Retinal pigment epithelial cell (primary cell): ENCODE measurements around the gene MDM4.
"Not testable (repeated sequence)": the region's sequence is repeated elsewhere in the genome, so short reads cannot be mapped to it uniquely, and the experiment has no call there.

Source experiments
- DNase-seq: peaks from one replicate; pipeline ENCODE4 v3.0.0-alpha.2; 2010; ENCODE audit warnings: low read depth
- H3K4me3 ChIP-seq: 2 replicates; pipeline ENCODE4 v1.5.1; 2011; ENCODE audit warnings: mild to moderate bottlenecking, low read length, control low read depth, moderate library complexity
- TF ChIP-seq, protein P1 (sequence below): conservative IDR thresholded peaks from 2 replicates; pipeline ENCODE4 v1.5.1; 2011; ENCODE audit warnings: low read depth, low read length, control low read depth, inconsistent platforms

Gene MDM4

DNA sequence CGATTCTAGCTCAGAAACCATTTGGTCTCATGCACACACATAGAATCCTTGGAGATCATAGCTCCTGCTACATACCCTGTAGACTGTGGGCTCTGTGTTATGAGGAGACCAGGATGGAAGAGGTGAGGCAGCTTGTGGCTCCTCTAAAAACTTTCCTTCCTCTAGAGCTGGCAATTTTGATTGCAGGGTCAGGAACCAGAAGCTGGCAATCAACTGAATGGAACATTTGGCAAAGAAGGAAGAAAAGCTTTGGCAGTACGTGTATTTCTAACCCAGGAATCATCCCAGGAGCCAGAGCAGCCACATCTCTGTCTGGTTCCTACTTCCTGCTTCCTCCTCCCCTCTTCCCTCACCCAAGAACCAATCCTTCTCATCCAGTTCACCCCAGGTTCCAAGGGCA lies 37.3 kb upstream of the MDM4 start:
- no peak overlapping the region for H3K4me3 ChIP-seq
- DNase-seq = no peak
- TF ChIP-seq, protein P1, sequence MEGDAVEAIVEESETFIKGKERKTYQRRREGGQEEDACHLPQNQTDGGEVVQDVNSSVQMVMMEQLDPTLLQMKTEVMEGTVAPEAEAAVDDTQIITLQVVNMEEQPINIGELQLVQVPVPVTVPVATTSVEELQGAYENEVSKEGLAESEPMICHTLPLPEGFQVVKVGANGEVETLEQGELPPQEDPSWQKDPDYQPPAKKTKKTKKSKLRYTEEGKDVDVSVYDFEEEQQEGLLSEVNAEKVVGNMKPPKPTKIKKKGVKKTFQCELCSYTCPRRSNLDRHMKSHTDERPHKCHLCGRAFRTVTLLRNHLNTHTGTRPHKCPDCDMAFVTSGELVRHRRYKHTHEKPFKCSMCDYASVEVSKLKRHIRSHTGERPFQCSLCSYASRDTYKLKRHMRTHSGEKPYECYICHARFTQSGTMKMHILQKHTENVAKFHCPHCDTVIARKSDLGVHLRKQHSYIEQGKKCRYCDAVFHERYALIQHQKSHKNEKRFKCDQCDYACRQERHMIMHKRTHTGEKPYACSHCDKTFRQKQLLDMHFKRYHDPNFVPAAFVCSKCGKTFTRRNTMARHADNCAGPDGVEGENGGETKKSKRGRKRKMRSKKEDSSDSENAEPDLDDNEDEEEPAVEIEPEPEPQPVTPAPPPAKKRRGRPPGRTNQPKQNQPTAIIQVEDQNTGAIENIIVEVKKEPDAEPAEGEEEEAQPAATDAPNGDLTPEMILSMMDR = no peak

GRCh38 chr1:204479387-204480136 lies 36.6 kb upstream of the MDM4 start:
- TF ChIP-seq, protein P1 = no peak
- H3K4me3 ChIP-seq = no peak overlapping the region
- no peak for DNase-seq

- TF ChIP-seq, protein P1 = no peak
- no peak for DNase-seq
- H3K4me3 ChIP-seq = no peak overlapping the region
Measured at GRCh38 chr1:204480515-204480914, 35.7 kb upstream of the MDM4 start.

DNA sequence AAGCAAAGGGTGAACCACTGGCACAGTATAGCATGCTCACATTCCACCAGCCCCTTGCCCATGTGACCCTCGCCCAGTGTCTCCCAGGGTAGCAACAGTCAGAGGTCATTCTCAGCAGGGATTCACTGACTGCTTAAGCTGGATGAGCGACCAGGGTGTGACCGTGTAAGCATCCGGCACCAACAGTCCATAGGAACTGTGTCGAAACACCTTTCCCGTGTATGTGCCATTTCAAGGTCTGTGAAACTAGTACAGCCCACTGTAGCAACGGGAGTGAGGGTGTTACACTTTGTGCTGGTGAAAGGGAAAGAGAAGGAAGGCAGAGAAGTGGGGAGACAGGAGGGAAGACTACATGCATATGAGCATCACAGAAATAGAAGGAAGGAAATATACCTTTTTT lies 32.4 kb upstream of the MDM4 start:
- TF ChIP-seq, protein P1 = no peak
- H3K4me3 ChIP-seq = no peak overlapping the region
- DNase-seq = no peak

GRCh38 chr1:204486513-204487255 lies 29.5 kb upstream of the MDM4 start:
- not testable (repeated sequence) for DNase-seq, H3K4me3 ChIP-seq

DNA sequence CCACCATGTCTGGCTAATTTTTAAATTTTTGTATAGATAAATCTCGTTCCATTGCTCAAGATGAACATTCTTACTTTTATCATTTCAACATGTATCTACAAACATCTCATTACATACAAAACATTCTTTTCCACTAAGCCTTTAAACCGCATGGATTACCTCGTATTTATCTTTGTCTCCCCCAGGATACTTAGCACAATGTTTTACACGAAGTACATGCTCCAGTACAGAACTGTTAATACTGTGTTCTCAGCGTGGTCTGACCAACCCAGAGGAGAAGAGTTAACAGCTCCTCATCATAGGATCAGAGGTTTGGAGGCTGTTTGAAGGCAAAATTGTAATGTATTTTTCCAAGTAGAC lies 29.0 kb upstream of the MDM4 start:
- no peak overlapping the region for H3K4me3 ChIP-seq
- DNase-seq = no peak
- TF ChIP-seq, protein P1 = no peak

DNA sequence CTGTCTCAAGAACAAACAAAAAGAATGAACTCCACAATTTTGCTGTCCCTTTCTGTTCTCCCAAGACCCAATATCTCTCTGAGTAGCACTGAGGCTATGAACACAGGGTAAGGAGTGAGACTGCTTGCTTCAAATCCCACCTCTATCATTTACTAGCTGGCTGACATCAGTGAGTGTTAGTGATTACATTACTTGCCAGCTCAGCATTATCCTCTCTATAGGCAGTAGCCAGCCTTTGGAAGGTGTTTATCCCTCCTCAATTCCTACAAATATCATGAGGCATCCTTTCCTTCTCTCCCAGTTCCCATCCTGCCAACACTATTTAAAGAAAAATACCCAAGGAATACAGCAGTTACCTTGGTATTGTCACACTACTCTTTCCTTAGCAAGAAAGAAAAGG lies 24.6 kb upstream of the MDM4 start:
- H3K4me3 ChIP-seq = no peak overlapping the region
- TF ChIP-seq, protein P1 = no peak
- no peak for DNase-seq
